ENCODE measurements around the gene RNMT.

Gene RNMT

GRCh38 chr18:13762690-13763439 lies 36.4 kb downstream of the RNMT start:
- H3K4me3 ChIP-seq (ENCODE audit: low read length): no peak overlapping the region
- TF ChIP-seq CTCF (conservative IDR thresholded peaks at IDR 0.05; ENCODE audit: low read depth, low read length): no peak
- DNase-seq (ENCODE audit: low read depth): no peak

- DNase-seq (ENCODE audit: low read depth): no peak
- TF ChIP-seq CTCF (conservative IDR thresholded peaks at IDR 0.05; ENCODE audit: low read depth, low read length): no peak
- no peak overlapping the region for H3K4me3 ChIP-seq (ENCODE audit: low read length)
Observed at GRCh38 chr18:13775058-13775457, 48.6 kb downstream of the RNMT start.

GRCh38 chr18:13791181-13791580 lies 64.7 kb downstream of the RNMT start:
- DNase-seq (ENCODE audit: low read depth): no peak
- no peak for TF ChIP-seq CTCF (conservative IDR thresholded peaks at IDR 0.05; ENCODE audit: low read depth, low read length)
- no peak overlapping the region for H3K4me3 ChIP-seq (ENCODE audit: low read length)

GRCh38 chr18:13793819-13794218 lies 67.3 kb downstream of the RNMT start:
- TF ChIP-seq CTCF (conservative IDR thresholded peaks at IDR 0.05; ENCODE audit: low read depth, low read length): no peak
- DNase-seq (ENCODE audit: low read depth): no peak
- H3K4me3 ChIP-seq (ENCODE audit: low read length): no peak overlapping the region

- no peak for DNase-seq (ENCODE audit: low read depth)
Observed at GRCh38 chr18:13796515-13796914, 70.0 kb downstream of the RNMT start.

GRCh38 chr18:13797157-13797611 lies 70.7 kb downstream of the RNMT start:
- H3K4me3 ChIP-seq (ENCODE audit: low read length): no peak overlapping the region
- no peak for TF ChIP-seq CTCF (conservative IDR thresholded peaks at IDR 0.05; ENCODE audit: low read depth, low read length)
- no peak for DNase-seq (ENCODE audit: low read depth)

More at GRCh38 chr18:13796515-13796914, 70.0 kb downstream of the RNMT start:
- H3K4me3 ChIP-seq (ENCODE audit: low read length): no peak overlapping the region
- no peak for TF ChIP-seq CTCF (conservative IDR thresholded peaks at IDR 0.05; ENCODE audit: low read depth, low read length)

- no peak overlapping the region for H3K4me3 ChIP-seq (ENCODE audit: low read length)
- no peak for DNase-seq (ENCODE audit: low read depth)
- TF ChIP-seq CTCF (conservative IDR thresholded peaks at IDR 0.05; ENCODE audit: low read depth, low read length): no peak
Observed at GRCh38 chr18:13799396-13799795, 72.9 kb downstream of the RNMT start.

Measured in retinal pigment epithelial cell (primary cell).